BE2C (cell line): ENCODE data around the gene GGCT.

Source experiments
- DNase-seq: peaks from one replicate; pipeline ENCODE4 v3.0.0-alpha.2; 2020
- H3K27me3 ChIP-seq: fragments of 250-450 bp; sonication (Bioruptor Pico); 2 replicates; pipeline ENCODE4 v1.5.1; 2020; ENCODE audit warnings: mild to moderate bottlenecking
- H3K36me3 ChIP-seq: fragments of 250-450 bp; sonication (Bioruptor Pico); 2 replicates; pipeline ENCODE4 v1.5.1; 2020; ENCODE audit warnings: mild to moderate bottlenecking
- H3K4me1 ChIP-seq: fragments of 250-450 bp; sonication (Bioruptor Pico); 2 replicates; pipeline ENCODE4 v1.5.1; 2020
- H3K4me3 ChIP-seq: 2 replicates; pipeline ENCODE4 v1.5.1; 2011; ENCODE audit warnings: low read depth, low read length
- H3K9me3 ChIP-seq: fragments of 250-450 bp; sonication (Bioruptor Pico); 2 replicates; pipeline ENCODE4 v1.5.1; 2020
- CTCF ChIP-seq: IDR thresholded peaks from 2 replicates; pipeline ENCODE4 v1.5.1; 2012; ENCODE audit warnings: mild to moderate bottlenecking, low read depth, low read length

Gene GGCT

GRCh38 chr7:30448461-30449189, 56.0 kb downstream of the GGCT start:
- no peak for DNase-seq
- Histone ChIP-seq H3K4me1 (no peaks in the 10 kb centered on the region; the same call in 1 of the 2 replicates), H3K27me3 (no peaks in the 10 kb centered on the region; the same call in 1 of the 2 replicates), H3K4me3 (no peak overlapping the region), H3K9me3 (no peaks in the 10 kb centered on the region), H3K36me3 (peaks cover 5% of the 10 kb centered on the region; the same call in 1 of the 2 replicates)
- no peak for TF ChIP-seq CTCF

- TF ChIP-seq CTCF, result no peak
- no peaks in the 10 kb centered on the region; the same call in 1 of the 2 replicates for H3K4me1 ChIP-seq
- no peaks in the 10 kb centered on the region; the same call in 1 of the 2 replicates for H3K27me3 ChIP-seq
- no peaks in the 10 kb centered on the region for H3K9me3 ChIP-seq
- no peak for DNase-seq
- no peak overlapping the region for H3K4me3 ChIP-seq
- peaks cover 5% of the 10 kb centered on the region; the same call in 1 of the 2 replicates for H3K36me3 ChIP-seq
These were observed 57.2 kb downstream of the GGCT start for GRCh38 chr7:30447466-30447865.
